PC-9 (cell line): ENCODE data around the gene ELAVL4.

ENCODE experiments used
- CTCF ChIP-seq: fragments of 200-600 bp; sonication (generic); conservative IDR thresholded peaks from 2 replicates; pipeline ENCODE4 v1.6.1; 2017; ENCODE audit warnings: mixed run types, antibody characterized with exemption, mild to moderate bottlenecking, moderate library complexity
- EZH2 ChIP-seq: fragments of 200-600 bp; sonication (generic); IDR thresholded peaks from 2 replicates; pipeline ENCODE4 v1.8.0; 2017; ENCODE audit warnings: antibody characterized with exemption, low read depth

GRCh38 chr1:50077273-50077672 lies 31.4 kb upstream of the ELAVL4 start:
- TF ChIP-seq CTCF (no peak), EZH2 (no peak)
